HG02642 (cell line): ENCODE data around the gene EIF4E2.

Experiments used
- ATAC-seq: cut with Tn5 transposase; IDR thresholded peaks from one replicate; pipeline ENCODE4 v1.9.1; 2021; ENCODE audit warnings: mild to moderate bottlenecking; ENCODE audit not compliant: unreplicated experiment, poor library complexity

The EIF4E2 gene

DNA sequence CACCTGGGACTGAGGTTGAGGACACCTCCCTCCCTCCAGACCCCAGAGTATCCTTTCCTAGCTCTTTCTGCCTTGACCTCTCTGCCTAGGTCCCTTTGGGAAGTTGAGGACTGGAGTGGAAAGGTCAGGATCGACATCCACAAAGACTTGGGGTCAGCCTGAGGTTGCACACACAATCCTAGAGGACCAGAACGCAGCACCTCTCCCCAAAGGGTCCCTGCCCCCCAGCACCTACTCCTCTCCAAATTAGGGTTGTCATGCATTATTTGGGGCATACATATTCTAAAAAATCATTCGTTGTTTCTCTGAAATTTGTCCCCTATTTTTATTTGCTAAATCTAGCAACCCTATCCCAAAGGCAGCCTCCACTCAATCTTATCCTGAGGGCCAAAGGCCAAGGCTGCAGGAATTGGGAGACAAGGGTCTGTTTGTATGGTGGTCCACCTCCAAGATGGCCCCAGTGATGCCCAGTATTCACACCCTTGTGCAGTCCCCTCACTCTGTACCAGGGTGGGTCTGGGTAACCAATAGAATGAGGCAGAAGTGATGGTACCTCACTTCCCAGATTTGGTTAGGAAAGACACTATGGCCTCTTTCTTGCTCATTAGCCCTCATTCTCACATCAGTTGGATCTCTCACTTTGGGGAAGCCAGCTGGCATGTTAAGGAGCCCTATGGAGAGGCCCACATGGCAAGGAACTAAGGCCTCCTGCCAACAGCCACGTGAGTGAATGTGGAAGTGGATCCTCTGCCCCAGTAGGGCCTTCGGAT lies 14.5 kb upstream of the EIF4E2 start:
- no peak for ATAC-seq

DNA sequence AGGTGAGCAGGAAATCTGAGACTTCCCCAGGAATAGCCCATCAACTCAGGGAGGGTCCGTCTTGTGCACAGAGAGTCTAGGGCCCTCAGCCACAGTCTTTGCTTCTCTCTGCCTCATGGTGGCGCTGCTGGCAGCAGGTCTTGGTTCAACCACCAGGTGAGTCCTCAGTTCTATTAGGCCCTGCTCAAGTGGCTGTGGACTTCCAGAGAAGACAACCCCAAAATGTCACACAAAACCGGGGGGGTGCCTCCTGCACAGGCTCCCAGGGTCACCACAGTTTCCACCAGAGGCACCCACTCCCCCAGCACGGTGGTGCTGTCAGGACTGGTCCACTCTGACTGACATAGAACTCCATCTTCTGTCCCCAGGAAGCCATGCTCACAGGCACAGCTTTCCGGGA lies 13.4 kb upstream of the EIF4E2 start:
- ATAC-seq = no peak

- ATAC-seq = no peak
Measured at GRCh38 chr2:232537499-232537898, 13.0 kb upstream of the EIF4E2 start.

DNA sequence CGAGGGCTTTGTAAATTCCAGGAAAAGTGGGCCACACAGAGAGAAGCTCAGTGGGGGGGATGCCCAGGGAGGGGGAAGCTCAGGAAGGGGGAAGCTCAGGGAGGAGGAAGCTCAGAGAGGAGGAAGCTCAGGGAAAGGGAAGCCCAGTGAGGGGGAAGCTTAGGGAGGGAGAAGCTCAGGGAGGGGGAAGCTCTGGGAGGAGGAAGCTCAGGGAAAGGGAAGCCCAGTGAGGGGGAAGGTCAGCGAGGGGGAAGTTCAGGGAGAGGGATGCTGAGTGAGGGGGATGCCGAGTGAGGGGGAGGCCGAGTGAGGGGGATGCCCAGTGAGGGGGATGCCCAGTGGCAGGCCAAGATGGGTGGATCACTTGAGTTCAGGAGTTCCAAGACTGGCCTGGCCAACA lies 11.8 kb upstream of the EIF4E2 start:
- no peak for ATAC-seq

- ATAC-seq = no peak
Measured at GRCh38 chr2:232539298-232540231, 10.9 kb upstream of the EIF4E2 start, which contains the start of gene CHRNG. TSS of gene CHRNG (plus strand) at chr2:232539692. CDS start at chr2:232539748, 56 bp downstream.

- no peak for ATAC-seq
Measured at GRCh38 chr2:232540441-232541041, 9.9 kb upstream of the EIF4E2 start.

DNA sequence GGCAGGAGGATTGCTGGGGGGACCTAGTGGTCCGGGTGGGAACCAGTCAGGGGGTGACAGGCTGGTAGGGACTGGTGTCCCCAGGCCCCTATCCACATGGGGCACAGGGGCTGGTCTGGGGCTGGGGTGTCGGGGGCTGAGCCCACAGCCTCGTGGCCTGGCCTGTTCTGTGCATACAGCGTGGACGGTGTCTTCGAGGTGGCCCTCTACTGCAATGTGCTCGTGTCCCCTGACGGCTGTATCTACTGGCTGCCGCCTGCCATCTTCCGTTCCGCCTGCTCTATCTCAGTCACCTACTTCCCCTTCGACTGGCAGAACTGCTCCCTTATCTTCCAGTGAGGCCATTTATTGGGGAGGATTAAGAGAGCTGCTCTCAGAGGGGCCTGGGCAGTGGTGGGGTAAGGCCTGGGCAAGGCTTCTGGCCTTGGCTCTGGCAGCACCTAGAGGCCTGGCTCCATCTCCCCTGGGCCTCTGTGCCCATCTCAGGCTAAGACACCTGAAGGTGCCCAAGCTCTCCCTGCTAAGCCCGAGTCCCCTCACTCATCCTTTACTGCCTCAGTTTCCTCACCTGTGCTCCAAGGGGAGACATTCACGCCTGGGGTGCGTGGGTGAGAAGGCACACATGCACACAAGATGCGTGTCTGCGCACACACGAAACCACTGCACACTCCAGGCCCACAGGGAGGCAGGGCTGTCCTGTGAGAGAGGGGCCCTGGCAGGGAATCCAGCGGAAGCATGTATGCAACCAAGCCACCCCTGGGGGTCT lies 9.1 kb upstream of the EIF4E2 start:
- ATAC-seq = no peak

DNA sequence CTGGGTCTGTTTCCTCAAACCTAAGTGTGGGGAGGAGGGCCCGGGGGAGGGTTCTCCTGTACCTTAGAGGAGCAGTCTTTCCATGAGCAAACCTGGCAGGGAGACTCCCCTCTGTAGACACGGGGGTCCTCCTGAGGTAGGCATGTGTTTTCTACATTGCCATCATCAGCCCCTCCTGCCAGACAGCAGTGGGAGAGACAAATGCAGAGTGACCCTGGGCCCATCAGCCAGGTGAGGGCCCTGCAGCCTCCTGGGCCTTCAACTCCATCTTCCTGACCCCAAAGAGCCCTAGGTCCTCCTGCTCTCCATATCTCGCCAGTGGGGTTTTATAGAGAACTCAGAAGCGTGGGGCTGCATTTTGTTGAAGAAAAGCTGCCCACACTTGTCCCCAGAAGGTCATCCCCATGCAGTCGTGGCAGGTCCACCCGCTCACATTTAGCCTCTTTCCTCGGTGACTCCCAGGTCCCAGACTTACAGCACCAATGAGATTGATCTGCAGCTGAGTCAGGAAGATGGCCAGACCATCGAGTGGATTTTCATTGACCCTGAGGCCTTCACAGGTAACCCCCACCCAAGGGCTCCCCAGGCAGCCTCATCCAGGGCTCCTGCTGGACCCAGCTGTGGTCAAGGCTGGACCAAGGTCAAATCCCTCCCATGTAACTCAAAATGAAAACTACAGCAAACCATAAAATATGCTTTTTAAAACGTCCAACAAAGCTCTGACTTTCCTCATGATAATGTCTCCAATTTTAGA lies 8.4 kb upstream of the EIF4E2 start:
- no peak for ATAC-seq

GRCh38 chr2:232542715-232543467 lies 7.6 kb upstream of the EIF4E2 start:
- ATAC-seq = no peak

DNA sequence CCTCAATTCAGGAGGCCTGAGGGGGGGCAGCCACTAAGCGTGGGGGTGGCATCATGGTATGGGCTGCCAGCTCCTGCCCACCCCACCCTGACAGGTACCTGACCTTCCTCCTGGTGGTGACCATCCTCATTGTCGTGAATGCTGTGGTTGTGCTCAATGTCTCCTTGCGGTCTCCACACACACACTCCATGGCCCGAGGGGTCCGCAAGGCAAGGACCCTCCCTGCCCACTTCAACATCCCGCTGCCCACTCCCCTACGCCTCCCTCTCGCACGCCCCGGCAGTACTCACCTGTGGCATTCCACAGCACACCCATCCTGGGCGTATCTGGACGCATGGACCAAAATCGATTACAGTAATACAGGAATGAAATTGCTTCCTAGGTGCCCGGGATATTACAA lies 7.0 kb upstream of the EIF4E2 start:
- no peak for ATAC-seq

DNA sequence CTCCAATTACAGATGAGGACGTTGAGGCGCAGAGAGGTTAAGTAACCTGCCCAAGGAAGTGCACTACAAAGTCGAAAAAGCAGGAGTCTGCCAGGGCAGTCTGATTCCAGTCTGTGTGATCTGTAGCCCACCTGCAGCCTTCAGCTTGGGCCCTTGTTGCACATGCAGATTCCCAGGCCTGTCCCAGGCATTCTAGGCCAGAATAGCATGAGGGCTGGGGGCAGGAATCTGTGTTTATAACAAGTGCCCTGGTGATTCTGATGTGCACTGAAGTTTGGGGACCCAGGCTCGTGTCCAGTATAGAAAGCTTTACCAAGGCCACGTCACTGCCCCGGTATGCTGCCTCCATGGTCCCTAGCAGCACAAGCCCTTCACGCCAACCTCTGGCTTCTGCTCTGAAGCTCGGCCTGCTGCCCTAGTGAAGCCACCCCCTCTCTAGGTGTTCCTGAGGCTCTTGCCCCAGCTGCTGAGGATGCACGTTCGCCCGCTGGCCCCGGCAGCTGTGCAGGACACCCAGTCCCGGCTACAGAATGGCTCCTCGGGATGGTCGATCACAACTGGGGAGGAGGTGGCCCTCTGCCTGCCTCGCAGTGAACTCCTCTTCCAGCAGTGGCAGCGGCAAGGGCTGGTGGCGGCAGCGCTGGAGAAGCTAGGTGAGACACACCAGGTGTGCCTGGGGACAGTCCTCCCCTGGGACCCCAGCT lies 6.4 kb upstream of the EIF4E2 start:
- ATAC-seq = no peak

- no peak for ATAC-seq
Measured at GRCh38 chr2:232544674-232545073, 5.8 kb upstream of the EIF4E2 start.

GRCh38 chr2:232545511-232546375 lies 4.7 kb upstream of the EIF4E2 start:
- ATAC-seq = no peak

DNA sequence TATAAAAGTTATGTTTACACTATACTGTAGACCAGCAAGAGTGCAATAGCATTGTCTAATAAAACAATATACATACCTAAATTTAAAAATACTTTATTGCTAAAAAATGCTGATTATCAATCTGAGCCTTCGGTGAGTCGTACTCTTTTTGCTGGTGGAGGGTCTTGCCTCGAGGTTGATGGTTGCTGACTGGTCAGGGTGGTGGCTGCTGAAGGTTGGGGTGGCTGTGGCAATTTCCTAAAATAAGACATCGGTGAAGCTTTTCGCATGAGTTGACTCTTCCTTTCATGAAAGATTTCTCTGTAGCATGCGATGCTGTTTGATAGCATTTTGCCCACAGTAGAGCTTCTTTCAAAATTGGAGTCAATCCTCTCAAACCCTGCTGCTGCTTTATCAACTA lies 2.5 kb upstream of the EIF4E2 start:
- ATAC-seq = no peak

- ATAC-seq = no peak
Measured at GRCh38 chr2:232549655-232550353, 685 bp upstream of the EIF4E2 start.

- ATAC-seq = no peak
Measured at GRCh38 chr2:232551250-232551638, 755 bp downstream of the EIF4E2 start.

GRCh38 chr2:232551776-232552175 lies 1.3 kb downstream of the EIF4E2 start:
- ATAC-seq = no peak
